KOPT-K1 (cell line): ENCODE results near the gene DLG5.

ENCODE experiments used
- H3K27ac ChIP-seq: fragments of 200-600 bp; sonication (generic); 2 replicates; pipeline ENCODE4 v1.5.1; 2016; ENCODE audit warnings: antibody characterized with exemption, mild to moderate bottlenecking, low read depth, low read length; ENCODE audit not compliant: poor library complexity, severe bottlenecking
- H3K36me3 ChIP-seq: fragments of 200-600 bp; sonication (generic); 2 replicates; pipeline ENCODE4 v1.5.1; 2017; ENCODE audit warnings: antibody characterized with exemption, mild to moderate bottlenecking, low read length, moderate library complexity; ENCODE audit not compliant: insufficient read depth
- H3K9me3 ChIP-seq: fragments of 200-600 bp; sonication (generic); 2 replicates; pipeline ENCODE4 v1.5.1; 2017; ENCODE audit warnings: antibody characterized with exemption, low read length, mild to moderate bottlenecking; ENCODE audit not compliant: insufficient read depth, poor library complexity, severe bottlenecking

Gene DLG5

GRCh38 chr10:77926566-77927401, at the start of gene DLG5:
Gene DLG5, minus strand, starts transcription at chr10:77926755. Its CDS starts 235 bp downstream, at chr10:77926520.
- Histone ChIP-seq H3K9me3 (no peaks in the 10 kb centered on the region), H3K36me3 (no peaks in the 10 kb centered on the region; the same call in 1 of the 2 replicates), H3K27ac (peak within 1 kb of the TSS; percentile 53)

GRCh38 chr10:77975086-77975666, 48.6 kb upstream of the DLG5 start:
- H3K36me3 ChIP-seq = peaks cover 56% of the 10 kb centered on the region
- H3K27ac ChIP-seq = no peak overlapping the region
- no peaks in the 10 kb centered on the region for H3K9me3 ChIP-seq

- peaks cover 50% of the 10 kb centered on the region for H3K36me3 ChIP-seq
- H3K9me3 ChIP-seq = no peaks in the 10 kb centered on the region
- H3K27ac ChIP-seq = no peak overlapping the region
Measured at GRCh38 chr10:77974396-77975074, 48.0 kb upstream of the DLG5 start.

- H3K27ac ChIP-seq = no peak overlapping the region
- H3K9me3 ChIP-seq = no peaks in the 10 kb centered on the region
- H3K36me3 ChIP-seq = peaks cover 38% of the 10 kb centered on the region
Measured at GRCh38 chr10:77973276-77973675, 46.7 kb upstream of the DLG5 start.

- Histone ChIP-seq H3K9me3 (no peaks in the 10 kb centered on the region), H3K36me3 (peaks cover 27% of the 10 kb centered on the region), H3K27ac (no peak overlapping the region)
Measured at GRCh38 chr10:77972148-77972547, 45.6 kb upstream of the DLG5 start.

GRCh38 chr10:77971804-77972144, 45.2 kb upstream of the DLG5 start:
- H3K27ac ChIP-seq = no peak overlapping the region
- no peaks in the 10 kb centered on the region for H3K9me3 ChIP-seq
- peaks cover 23% of the 10 kb centered on the region for H3K36me3 ChIP-seq

- H3K9me3 ChIP-seq = no peaks in the 10 kb centered on the region
- H3K27ac ChIP-seq = no peak overlapping the region
- peaks cover 17% of the 10 kb centered on the region for H3K36me3 ChIP-seq
Measured at GRCh38 chr10:77970869-77971803, 44.6 kb upstream of the DLG5 start.

- H3K36me3 ChIP-seq = no peaks in the 10 kb centered on the region
- H3K27ac ChIP-seq = no peak overlapping the region
- H3K9me3 ChIP-seq = peaks cover 2% of the 10 kb centered on the region
Measured at GRCh38 chr10:77969114-77969513, 42.6 kb upstream of the DLG5 start.

- H3K36me3 ChIP-seq = no peaks in the 10 kb centered on the region
- peaks cover 8% of the 10 kb centered on the region for H3K9me3 ChIP-seq
- H3K27ac ChIP-seq = no peak overlapping the region
Measured at GRCh38 chr10:77967611-77968022, 41.1 kb upstream of the DLG5 start.

- no peaks in the 10 kb centered on the region for H3K36me3 ChIP-seq
- H3K27ac ChIP-seq = no peak overlapping the region
- H3K9me3 ChIP-seq = peaks cover 8% of the 10 kb centered on the region
Measured at GRCh38 chr10:77965294-77965693, 38.7 kb upstream of the DLG5 start.

GRCh38 chr10:77964811-77965210, 38.3 kb upstream of the DLG5 start:
- no peaks in the 10 kb centered on the region for H3K36me3 ChIP-seq
- no peak overlapping the region for H3K27ac ChIP-seq
- peaks cover 8% of the 10 kb centered on the region for H3K9me3 ChIP-seq

GRCh38 chr10:77963901-77964300, 37.3 kb upstream of the DLG5 start:
- Histone ChIP-seq H3K9me3 (peaks cover 8% of the 10 kb centered on the region), H3K36me3 (no peaks in the 10 kb centered on the region), H3K27ac (no peak overlapping the region)

GRCh38 chr10:77962350-77963146, 36.0 kb upstream of the DLG5 start:
- Histone ChIP-seq H3K36me3 (no peaks in the 10 kb centered on the region), H3K9me3 (peaks cover 8% of the 10 kb centered on the region), H3K27ac (no peak overlapping the region)

- no peaks in the 10 kb centered on the region for H3K36me3 ChIP-seq
- H3K27ac ChIP-seq = no peak overlapping the region
- H3K9me3 ChIP-seq = peaks cover 8% of the 10 kb centered on the region
Measured at GRCh38 chr10:77961668-77962067, 35.1 kb upstream of the DLG5 start.
